NB4 (cell line): Measurements from ENCODE around the gene SLC6A19.
"Not testable (repeated sequence)": the region's sequence is repeated elsewhere in the genome, so short reads cannot be mapped to it uniquely, and the experiment has no call there.

ENCODE experiments used
- MYC ChIP-seq: IDR thresholded peaks from 2 replicates; pipeline ENCODE4 v1.6.1; 2011; ENCODE audit warnings: low read depth, low read length
- POLR2A ChIP-seq: IDR thresholded peaks from 2 replicates; pipeline ENCODE4 v1.6.1; 2011; ENCODE audit warnings: mild to moderate bottlenecking; ENCODE audit not compliant: insufficient read length; ENCODE audit errors: extremely low read depth
- TF ChIP-seq, protein P1 (sequence below): IDR thresholded peaks from one replicate; pipeline ENCODE4 v1.5.1; 2012; ENCODE audit warnings: low read depth, low read length

- TF ChIP-seq POLR2A, MYC: not testable (repeated sequence)
- TF ChIP-seq, protein P1, sequence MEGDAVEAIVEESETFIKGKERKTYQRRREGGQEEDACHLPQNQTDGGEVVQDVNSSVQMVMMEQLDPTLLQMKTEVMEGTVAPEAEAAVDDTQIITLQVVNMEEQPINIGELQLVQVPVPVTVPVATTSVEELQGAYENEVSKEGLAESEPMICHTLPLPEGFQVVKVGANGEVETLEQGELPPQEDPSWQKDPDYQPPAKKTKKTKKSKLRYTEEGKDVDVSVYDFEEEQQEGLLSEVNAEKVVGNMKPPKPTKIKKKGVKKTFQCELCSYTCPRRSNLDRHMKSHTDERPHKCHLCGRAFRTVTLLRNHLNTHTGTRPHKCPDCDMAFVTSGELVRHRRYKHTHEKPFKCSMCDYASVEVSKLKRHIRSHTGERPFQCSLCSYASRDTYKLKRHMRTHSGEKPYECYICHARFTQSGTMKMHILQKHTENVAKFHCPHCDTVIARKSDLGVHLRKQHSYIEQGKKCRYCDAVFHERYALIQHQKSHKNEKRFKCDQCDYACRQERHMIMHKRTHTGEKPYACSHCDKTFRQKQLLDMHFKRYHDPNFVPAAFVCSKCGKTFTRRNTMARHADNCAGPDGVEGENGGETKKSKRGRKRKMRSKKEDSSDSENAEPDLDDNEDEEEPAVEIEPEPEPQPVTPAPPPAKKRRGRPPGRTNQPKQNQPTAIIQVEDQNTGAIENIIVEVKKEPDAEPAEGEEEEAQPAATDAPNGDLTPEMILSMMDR = not testable (repeated sequence)
These were observed 43.9 kb upstream of the SLC6A19 start for GRCh38 chr5:1157461-1157986.
